ENCODE measurements around the gene AANAT.

AANAT gene

DNA sequence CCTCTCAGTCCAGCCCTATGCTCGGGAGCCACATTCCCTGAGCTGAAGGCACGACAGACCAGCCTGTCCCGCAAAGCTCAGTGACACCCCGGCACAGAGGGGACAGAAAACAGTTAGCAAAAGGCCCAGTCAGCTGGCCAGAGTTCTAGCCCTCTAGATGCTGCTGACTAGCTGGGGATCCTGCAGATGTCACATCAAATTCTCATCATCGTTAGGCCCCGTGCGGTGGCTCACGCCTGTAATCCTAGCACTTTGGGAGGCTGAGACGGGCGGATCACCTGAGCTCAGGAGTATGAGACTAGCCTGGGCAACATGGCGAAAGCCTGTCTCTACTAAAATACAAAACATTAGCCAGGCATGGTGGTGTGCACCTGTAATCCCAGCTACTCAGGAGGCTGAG lies 31.7 kb upstream of the AANAT start:
- TF ChIP-seq ZC3H10 (CRISPR knock-in tag; IDR thresholded peaks at IDR 0.05) = no peak
- no peak for TF ChIP-seq ZFP3 (CRISPR knock-in tag; IDR thresholded peaks at IDR 0.05)
- no peak for TF ChIP-seq CREB5 (CRISPR knock-in tag; IDR thresholded peaks at IDR 0.05; ENCODE audit: low read depth)
- no peak for TF ChIP-seq ZNF70 (CRISPR knock-in tag; IDR thresholded peaks at IDR 0.05)
- no peak for TF ChIP-seq ISL1 (CRISPR knock-in tag; IDR thresholded peaks at IDR 0.05)
- no peak for ATAC-seq

DNA sequence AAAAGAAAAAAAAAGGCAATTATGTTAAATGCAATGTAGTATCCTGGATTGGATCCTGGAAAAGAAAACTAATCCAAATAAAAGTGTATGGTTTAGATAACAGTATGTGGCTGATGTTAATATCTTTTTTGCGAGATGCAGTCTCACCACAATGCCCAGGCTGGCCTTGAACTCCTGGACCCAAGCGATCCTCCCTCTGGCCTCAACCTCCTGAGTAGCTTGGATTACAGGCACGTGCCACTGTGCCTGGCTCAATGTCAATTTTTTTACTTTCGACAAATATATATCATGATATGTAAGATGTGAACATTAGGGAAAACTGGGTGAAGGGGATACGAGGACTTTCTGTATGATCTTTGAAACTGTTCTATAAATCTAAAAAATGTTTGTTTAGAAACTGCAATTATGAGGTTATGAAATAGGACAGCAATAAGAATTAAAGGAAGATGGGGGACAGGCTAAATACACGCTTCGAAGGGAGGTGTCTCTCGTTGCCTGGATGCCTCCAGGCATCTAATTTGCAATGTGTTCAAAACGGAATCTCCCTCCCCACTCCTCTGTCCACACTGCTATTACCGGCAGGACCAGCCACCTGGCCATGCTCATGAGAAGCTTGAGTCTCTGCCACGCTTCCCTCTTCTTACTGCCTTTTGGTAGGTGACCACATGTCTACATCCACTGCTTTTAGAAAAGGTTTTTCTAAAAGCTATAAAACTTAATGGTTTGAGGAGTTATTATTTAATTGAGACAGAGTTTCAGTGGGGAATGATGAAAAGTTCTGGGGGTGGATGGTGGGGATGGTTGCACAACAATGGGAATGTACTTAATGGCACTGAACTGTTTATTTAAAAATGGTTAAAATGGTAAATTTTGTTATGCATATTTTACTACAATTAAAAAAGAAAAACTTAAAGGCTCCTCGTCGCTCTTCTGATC lies 29.7 kb upstream of the AANAT start:
- no peak for ATAC-seq
- TF ChIP-seq POU6F1 (CRISPR knock-in tag; IDR thresholded peaks at IDR 0.05; ENCODE audit: borderline replicate concordance, low read depth) (no peak), GLIS3 (CRISPR knock-in tag; IDR thresholded peaks at IDR 0.05) (no peak), CREB5 (CRISPR knock-in tag; IDR thresholded peaks at IDR 0.05; ENCODE audit: low read depth) (no peak), ZC3H10 (CRISPR knock-in tag; IDR thresholded peaks at IDR 0.05) (no peak), BACH2 (CRISPR knock-in tag; IDR thresholded peaks at IDR 0.05; ENCODE audit: borderline replicate concordance) (no peak), TOX (CRISPR knock-in tag; IDR thresholded peaks at IDR 0.05; ENCODE audit: borderline replicate concordance) (no peak), ARNTL (CRISPR knock-in tag; IDR thresholded peaks at IDR 0.05; ENCODE audit: borderline replicate concordance, low read depth) (no peak), ESRRG (CRISPR knock-in tag; IDR thresholded peaks at IDR 0.05) (no peak), PPARA (CRISPR knock-in tag; IDR thresholded peaks at IDR 0.05; ENCODE audit: borderline replicate concordance) (no peak), TCF4 (CRISPR knock-in tag; IDR thresholded peaks at IDR 0.05; ENCODE audit: borderline replicate concordance) (no peak), ZFP3 (CRISPR knock-in tag; IDR thresholded peaks at IDR 0.05) (no peak), PATZ1 (CRISPR knock-in tag; IDR thresholded peaks at IDR 0.05; ENCODE audit: borderline replicate concordance) (no peak), ZNF565 (CRISPR knock-in tag; conservative IDR thresholded peaks at IDR 0.05; ENCODE audit: low read depth) (no peak), SNAI2 (CRISPR knock-in tag; IDR thresholded peaks at IDR 0.05) (no peak), ZNF70 (CRISPR knock-in tag; IDR thresholded peaks at IDR 0.05) (no peak), ZFP30 (CRISPR knock-in tag; IDR thresholded peaks at IDR 0.05) (no peak)
- TF ChIP-seq, protein P1, sequence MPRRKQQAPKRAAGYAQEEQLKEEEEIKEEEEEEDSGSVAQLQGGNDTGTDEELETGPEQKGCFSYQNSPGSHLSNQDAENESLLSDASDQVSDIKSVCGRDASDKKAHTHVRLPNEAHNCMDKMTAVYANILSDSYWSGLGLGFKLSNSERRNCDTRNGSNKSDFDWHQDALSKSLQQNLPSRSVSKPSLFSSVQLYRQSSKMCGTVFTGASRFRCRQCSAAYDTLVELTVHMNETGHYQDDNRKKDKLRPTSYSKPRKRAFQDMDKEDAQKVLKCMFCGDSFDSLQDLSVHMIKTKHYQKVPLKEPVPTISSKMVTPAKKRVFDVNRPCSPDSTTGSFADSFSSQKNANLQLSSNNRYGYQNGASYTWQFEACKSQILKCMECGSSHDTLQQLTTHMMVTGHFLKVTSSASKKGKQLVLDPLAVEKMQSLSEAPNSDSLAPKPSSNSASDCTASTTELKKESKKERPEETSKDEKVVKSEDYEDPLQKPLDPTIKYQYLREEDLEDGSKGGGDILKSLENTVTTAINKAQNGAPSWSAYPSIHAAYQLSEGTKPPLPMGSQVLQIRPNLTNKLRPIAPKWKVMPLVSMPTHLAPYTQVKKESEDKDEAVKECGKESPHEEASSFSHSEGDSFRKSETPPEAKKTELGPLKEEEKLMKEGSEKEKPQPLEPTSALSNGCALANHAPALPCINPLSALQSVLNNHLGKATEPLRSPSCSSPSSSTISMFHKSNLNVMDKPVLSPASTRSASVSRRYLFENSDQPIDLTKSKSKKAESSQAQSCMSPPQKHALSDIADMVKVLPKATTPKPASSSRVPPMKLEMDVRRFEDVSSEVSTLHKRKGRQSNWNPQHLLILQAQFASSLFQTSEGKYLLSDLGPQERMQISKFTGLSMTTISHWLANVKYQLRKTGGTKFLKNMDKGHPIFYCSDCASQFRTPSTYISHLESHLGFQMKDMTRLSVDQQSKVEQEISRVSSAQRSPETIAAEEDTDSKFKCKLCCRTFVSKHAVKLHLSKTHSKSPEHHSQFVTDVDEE (CRISPR knock-in tag; IDR thresholded peaks at IDR 0.05) = no peak
- TF ChIP-seq, protein P2, sequence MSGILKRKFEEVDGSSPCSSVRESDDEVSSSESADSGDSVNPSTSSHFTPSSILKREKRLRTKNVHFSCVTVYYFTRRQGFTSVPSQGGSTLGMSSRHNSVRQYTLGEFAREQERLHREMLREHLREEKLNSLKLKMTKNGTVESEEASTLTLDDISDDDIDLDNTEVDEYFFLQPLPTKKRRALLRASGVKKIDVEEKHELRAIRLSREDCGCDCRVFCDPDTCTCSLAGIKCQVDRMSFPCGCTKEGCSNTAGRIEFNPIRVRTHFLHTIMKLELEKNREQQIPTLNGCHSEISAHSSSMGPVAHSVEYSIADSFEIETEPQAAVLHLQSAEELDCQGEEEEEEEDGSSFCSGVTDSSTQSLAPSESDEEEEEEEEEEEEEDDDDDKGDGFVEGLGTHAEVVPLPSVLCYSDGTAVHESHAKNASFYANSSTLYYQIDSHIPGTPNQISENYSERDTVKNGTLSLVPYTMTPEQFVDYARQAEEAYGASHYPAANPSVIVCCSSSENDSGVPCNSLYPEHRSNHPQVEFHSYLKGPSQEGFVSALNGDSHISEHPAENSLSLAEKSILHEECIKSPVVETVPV (CRISPR knock-in tag; IDR thresholded peaks at IDR 0.05) = no peak

Data from SK-N-SH treated with all-trans-retinoic acid at 6 μM for 48 hours (cell line).